ENCODE measurements around the gene AK1.

GRCh38 chr9:127857278-127857677 is 20.2 kb downstream of the AK1 start:
- TF ChIP-seq SP2 (IDR thresholded peaks at IDR 0.05; ENCODE audit: low read length) (no peak), NRF1 (IDR thresholded peaks at IDR 0.05; ENCODE audit: low read depth, low read length) (no peak), RXRA (IDR thresholded peaks at IDR 0.05; ENCODE audit: insufficient read depth, low read depth, low read length) (no peak), USF2 (IDR thresholded peaks at IDR 0.05; ENCODE audit: low read length) (no peak), TCF12 (IDR thresholded peaks at IDR 0.05; ENCODE audit: low read depth, low read length) (no peak), CTCF (IDR thresholded peaks at IDR 0.05; ENCODE audit: control extremely low read depth in 1 of 3, insufficient read depth in 1 of 3, low read depth in 1 of 3, low read length in 3 of 3) (no peak), MAX (IDR thresholded peaks at IDR 0.05) (no peak)

Measured in H1 (cell line).